Measurements from ENCODE around the gene TPO.

TPO gene

GRCh38 chr2:1453561-1453960 is 40.3 kb downstream of the TPO start:
- DNase-seq = no peak

- no peak for DNase-seq
Measured at GRCh38 chr2:1454346-1454745, 41.1 kb downstream of the TPO start.

DNA sequence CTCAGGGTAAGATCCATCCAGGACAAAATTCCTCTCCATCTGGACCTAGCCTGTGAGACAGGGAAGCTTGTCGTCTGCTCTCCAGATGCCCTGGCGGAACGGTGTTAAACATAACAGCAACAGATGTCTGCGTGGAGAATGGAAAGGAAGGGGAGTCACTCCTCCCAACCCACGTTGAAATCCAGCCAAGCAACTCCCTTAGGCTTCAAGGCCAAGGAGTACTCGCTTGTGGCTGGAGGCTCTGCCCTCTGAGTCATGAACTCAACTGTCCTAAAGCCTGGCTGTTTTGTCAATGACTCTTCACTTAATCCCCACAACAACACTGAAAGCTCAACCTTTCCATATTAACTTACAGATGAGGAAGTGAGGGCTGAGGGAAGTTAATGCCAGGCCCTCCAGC is 42.2 kb downstream of the TPO start:
- DNase-seq = no peak

DNA sequence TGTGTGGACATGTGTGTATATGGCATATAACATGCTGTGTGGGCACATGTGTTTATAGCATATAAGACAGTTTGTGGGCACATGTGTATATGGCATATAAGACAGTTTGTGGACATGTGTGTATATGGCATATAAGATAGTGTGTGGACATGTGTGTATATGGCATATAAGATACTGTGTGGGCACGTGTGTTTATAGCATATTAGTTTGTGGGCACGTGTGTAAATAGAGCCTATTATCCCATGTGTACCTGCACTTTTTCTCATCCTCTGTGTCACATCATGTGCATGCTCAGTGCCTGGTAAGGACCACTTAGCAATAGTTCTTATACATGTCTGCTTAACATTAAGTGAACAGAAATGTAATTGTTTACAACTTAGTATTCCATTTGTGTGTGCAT is 45.2 kb downstream of the TPO start:
- no peak for DNase-seq

- no peak for DNase-seq
Measured at GRCh38 chr2:1459727-1460126, 46.5 kb downstream of the TPO start.

DNA sequence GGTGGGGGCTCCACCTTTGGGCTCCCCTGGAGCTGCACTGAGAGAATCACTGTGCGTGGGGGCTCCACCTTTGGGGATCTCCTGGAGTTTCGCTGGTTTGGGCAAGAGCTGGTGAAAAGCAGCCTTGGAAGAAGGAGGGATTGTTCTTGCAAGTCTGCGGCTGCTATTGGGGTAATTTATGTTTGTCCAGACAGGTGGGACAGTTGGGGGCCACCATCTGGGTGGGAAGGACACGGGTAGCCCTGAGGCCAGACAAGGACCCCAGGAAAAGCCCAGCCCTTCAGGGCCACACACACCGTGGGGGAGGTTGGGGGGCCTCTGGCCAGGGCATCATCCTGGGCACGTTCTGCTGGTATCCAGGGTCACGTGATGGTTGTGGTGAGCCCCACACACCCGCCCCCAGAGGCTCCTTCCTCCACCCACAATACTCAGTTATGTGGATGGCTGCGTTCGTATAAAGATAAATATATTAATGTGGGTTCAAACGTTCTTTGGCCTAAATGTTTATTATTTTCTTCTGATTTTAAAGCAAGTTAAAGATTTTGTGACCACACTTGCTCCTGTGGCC is 47.7 kb downstream of the TPO start:
- no peak for DNase-seq

- no peak for DNase-seq
Measured at GRCh38 chr2:1461507-1462390, 48.5 kb downstream of the TPO start.

GRCh38 chr2:1462994-1463393 is 49.7 kb downstream of the TPO start:
- no peak for DNase-seq

DNA sequence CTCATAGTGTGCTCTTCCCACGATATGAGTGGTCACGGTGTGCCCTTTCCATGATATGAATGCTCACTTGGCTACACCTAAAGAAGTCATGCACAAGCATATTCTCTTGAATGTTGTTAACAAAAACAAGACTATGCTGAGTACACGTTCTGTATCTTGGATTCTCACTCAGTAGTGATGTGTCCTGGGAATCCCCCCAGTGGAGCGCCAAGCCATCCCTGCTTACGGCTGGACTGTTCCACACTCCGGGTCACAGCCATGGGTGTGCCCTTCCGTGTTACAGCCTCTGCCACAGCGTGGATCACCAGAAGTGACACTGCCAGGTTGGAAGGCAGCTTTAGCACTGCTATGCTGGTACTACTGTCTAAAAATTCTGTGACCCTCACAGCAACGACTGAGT is 59.1 kb downstream of the TPO start:
- no peak for DNase-seq

DNA sequence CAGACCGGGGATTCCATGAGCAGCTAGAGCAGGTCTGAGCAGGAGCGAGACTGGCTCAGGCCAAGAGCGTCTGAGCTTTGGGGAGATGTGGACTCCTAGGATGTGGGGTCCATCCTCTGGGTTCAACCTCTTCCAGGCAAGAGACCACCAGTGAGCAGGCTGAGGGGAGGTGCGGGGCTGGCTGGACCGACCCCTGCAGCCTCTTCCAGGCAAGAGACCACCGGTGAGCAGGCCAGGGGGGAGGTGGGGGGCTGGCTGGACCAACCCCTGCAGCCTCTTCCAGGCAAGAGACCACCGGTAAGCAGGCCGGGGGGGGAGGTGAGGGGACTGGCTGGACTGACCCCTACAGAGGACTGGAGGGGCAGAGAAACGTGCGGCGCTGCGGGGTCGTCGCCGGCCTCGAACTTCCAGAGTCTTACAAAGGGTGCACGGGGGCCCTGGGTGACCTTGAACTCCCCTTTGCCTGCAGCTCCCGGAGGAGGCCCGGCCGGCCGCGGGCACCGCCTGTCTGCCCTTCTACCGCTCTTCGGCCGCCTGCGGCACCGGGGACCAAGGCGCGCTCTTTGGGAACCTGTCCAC is 63.4 kb downstream of the TPO start:
- no peak for DNase-seq

DNA sequence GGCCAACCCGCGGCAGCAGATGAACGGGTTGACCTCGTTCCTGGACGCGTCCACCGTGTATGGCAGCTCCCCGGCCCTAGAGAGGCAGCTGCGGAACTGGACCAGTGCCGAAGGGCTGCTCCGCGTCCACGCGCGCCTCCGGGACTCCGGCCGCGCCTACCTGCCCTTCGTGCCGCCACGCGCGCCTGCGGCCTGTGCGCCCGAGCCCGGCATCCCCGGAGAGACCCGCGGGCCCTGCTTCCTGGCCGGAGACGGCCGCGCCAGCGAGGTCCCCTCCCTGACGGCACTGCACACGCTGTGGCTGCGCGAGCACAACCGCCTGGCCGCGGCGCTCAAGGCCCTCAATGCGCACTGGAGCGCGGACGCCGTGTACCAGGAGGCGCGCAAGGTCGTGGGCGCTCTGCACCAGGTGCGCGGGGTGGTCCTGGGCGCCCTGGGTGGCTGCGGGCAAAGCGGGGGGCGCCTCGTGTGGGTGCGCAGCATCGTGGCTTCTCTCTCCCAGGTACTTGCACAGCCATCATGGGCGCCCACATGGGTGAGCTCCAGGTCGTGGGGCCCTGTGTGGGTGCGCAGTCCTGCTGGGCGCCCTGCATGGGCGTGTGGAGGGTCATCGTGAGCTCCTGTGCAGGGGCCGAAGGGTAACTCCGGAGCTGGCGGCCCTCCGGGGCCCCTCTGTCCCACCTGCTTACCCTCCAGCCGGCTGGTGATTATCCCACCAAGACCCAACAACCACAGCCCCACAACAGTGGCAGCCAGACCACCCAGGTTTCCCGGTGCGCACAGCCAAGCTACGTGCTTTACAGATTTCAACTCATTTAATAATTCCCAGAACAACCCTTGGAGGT is 64.2 kb downstream of the TPO start:
- no peak for DNase-seq

GRCh38 chr2:1478311-1479305 is 65.3 kb downstream of the TPO start:
- DNase-seq = no peak

- no peak for DNase-seq
Measured at GRCh38 chr2:1479346-1479745, 66.1 kb downstream of the TPO start.

DNA sequence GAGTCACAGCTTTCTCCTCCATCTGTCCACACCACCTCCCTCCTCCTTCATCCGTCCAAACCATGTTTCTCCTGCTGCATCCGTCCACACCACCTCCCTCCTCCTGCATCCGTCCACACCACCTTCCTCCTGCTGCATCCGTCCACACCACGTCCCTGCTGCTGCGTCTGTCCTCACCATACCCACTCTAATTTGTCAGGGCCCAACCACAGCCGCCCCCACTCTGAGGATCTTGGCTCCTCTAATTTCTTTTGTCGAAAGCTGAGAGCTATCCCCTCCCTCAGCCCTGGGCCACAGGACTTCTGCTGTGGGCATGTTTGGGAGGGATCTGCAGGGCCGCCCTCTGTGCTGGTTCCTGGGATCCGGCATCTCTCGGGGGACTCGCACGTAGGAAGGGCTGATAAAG is 67.4 kb downstream of the TPO start:
- DNase-seq = no peak

DNA sequence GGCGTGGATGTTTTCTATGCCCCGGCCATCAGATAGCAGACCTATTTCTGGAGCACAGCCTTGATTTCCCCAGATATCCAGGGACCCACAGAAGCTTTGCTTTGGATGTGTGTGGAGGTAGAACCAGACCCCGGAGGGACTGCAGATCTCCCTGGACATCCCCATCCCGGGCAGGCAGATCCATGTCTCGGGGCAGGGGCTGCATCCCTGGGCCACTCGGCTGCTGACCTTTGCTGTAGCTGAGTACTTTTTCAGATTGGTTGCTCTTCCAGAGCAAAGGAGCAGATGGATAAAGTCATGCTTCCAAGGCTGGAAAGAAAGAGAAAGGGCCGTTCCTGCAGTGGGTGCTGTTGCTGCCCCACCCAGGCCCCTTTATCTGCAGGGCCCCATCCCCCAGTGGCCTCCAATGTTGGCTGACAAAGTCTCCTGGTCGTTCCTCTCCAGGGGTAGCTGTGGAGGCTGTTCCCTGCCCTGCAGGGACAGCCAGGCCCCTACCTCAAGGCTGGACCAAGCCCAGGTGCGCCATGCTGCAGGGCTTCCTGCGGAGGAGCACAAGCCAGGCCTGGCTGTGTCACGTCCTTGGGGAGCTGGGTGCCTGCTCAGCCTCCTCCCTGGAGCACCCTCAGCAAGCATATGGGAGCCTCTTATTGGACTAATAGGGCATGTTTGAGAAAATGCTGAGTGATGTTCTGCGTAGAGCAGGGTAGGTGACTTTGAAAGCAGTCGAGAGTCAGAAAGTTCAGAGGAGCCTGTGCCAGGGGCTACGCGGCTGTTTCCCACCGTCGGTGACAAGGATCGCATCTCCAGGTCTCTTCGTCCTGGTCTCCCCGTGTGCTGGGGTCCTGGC is 68.4 kb downstream of the TPO start:
- DNase-seq = no peak

DNA sequence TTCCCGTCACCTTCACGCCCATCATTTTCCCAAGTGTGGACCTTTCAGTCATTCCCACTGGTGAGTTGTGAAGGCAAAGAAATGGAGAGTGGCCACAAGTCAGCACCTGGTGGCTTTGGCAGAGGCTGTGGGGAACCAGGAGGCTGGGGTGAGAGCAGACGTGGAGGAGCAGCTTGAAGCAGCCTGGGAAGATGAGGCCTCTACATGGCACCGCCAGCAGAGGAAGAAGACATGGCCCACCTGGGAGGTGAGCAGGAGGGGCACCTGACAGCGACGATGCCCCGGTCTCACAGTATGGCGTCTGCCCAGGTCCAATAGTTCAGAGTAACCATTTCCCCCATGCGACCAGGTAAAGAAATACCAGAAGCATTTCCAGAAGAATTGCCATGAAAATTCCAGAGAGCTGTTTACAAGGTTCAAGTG is 69.0 kb downstream of the TPO start:
- DNase-seq = no peak

GRCh38 chr2:1482981-1483380 is 69.7 kb downstream of the TPO start:
- no peak for DNase-seq

- no peak for DNase-seq
Measured at GRCh38 chr2:1483551-1483950, 70.3 kb downstream of the TPO start.

DNA sequence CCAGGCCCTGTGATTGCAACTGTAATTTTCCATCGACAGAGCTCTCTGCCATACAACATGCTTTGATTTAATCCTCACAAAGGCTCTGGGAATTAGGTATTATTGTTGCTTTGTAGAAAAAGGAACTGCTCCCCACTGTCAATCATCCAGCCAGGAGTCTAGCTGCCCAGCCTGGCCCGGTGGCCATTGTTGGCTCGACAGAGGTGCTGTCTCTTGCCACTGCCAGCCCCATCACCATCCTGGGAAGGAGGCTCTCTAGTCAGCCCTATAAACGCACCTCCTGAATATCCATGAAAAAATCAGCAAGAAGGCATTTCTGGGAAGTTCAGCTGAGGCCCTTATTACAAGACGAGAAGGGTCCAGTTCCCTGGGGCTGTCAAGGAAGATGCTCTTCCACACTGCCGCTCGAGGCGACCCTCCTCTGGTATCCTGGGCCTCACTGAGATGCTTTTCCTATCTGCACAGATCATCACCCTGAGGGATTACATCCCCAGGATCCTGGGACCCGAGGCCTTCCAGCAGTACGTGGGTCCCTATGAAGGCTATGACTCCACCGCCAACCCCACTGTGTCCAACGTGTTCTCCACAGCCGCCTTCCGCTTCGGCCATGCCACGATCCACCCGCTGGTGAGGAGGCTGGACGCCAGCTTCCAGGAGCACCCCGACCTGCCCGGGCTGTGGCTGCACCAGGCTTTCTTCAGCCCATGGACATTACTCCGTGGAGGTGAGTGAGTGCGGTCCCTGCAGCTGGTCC is 71.0 kb downstream of the TPO start:
- no peak for DNase-seq

- DNase-seq = no peak
Measured at GRCh38 chr2:1486670-1487069, 73.4 kb downstream of the TPO start.

Data from cerebellar nuclear complex (tissue), 1 donor.